ENCODE measurements around the gene ALKBH3.

Gene ALKBH3

GRCh38 chr11:43923406-43924111, 42.9 kb downstream of the ALKBH3 start:
- DNase-seq = no peak

DNA sequence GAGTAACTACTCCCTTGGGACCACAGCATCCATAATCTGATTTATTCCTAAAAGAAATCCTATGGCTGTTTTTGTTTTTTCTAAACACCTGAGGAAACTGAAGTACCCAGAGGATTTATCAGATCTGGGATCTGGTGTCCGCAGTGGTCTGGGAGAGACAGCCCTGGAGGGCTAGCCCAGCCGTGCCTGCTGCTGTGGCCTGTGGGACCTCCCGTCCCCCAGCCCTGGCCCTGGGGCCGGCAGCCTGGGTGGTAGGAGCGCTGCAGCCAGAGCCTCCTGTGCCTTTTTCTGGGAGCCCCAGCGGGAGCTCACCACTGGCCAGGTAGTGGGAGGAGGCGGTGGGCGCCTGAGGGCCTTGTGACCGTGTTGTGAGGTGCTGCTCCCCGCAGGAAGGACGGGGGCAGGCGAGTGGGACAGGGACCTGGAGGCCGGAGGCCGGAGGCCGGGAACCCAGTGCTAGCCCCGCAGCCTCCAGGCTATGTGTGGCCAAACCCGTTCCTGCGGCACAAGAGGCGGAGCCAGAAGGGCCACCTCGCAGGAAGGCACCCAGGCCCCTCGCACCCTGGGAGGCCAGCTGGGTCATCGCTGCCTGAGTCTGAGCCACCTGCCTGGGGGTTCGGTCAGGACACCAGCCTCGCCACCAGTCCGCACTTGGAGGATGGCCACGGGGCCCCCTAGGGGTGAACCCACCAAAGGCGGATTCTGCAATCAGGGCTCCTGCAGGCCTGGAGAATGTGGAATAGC, 43.7 kb downstream of the ALKBH3 start:
- no peak for DNase-seq

DNA sequence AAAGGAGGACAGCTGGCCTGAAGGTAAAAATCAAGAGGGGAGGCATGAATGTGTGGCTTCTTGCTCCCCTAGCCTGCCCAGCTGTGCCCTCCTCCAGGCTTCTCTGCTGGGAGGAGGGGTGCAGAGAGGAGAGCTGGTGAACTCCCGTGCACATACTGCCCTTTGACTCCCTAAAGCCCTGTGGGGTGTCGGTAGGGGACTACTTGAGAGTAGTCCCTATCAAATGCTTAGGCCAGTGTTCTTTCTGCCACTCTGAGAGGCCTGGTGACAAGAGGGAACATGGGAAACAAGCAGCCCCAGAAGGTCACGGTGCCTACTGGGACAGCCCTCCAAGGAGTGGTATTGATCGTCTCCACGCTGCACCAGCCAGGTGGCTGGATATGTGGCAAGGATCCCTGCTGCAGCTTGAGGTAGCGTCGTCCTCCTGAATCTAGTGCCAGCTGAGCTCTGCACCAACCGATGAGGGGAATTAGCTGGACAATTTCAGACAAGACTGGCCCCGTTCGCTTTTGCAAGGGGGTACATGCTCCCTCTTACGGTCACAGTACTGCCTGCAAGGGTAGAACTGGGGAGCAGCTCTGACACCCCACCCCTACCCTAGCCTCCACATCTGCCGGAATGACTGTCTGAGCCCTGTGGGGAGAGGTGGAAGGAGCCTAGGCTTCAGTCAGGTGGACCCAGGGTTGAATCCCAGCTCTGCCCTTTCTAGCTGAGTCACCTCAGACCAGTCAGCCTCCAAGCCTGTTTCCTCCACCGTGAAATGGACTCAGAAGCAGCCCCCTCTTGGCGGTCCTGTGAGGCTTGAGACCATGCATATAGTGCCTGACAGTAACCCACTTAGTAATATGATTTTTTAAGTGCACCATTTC, 44.7 kb downstream of the ALKBH3 start:
- DNase-seq = no peak

DNA sequence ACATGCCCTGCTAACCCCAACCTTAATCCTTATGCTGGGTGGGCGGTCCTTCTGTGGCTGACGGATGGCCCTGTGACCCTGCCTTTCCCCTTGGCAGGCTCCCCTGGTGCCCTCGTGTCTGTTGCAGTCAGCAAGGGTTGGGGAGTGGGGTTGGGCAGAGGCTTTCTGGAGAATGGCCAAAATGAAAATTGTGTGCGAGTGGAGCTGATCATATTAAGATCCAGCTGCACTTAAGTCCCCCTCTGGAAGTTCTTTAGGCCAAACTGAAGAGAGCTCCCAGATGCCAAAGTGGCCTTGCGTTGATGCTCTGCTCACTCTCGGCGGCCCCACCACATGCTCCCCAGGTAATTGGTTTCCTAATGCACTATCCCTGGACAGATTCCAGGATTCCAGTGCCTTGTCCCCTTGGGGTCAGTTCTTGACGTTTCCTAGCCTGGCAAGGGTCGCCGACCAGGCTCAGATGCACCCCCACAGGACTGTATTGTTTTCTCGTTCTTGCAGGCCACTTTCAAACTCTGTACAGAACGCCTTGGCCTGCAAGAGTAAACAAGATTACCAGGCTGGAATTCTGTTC, 45.4 kb downstream of the ALKBH3 start:
- DNase-seq = no peak

- no peak for DNase-seq
Observed at GRCh38 chr11:43927070-43927469, 46.4 kb downstream of the ALKBH3 start.

DNA sequence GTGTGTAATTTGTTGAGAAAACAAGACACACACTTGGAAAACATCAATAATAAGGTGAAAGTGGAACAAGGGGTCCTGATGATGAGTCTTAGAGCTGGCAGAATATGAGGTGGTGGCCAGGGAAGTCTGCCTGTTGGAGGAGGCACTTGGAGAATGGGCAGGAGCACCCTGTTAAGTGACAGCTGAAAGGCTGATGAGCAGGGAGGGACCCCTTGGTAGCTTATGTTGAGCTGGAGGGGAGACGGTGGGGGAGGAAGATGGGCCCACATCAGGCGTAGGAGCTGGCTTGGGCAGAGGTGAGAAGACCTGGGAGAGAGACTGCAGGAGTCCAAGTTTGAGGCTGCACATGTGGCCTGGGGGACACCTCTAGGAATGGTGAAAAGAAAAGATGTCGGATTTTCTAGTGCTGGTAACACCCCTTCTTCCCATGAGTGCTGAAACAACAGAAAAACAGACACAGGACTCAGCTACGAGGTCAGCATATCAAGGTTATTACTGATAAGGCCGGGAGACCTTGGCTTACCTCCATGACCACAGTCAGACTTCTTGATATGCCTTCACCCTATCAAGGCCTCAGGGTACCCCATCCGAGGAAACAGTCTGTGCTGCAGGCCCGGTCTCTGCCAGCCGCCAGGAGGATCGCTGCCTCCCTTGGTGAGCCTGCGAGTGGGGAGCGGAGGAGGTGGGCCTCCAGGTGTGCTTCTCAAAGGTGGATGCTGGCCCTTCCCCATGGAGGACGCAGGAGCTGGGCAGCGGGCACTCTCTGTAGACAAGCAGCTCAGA, 47.5 kb downstream of the ALKBH3 start:
- no peak for DNase-seq

GRCh38 chr11:43928721-43929120, 48.1 kb downstream of the ALKBH3 start:
- no peak for DNase-seq

GRCh38 chr11:43930868-43931716, 50.5 kb downstream of the ALKBH3 start:
- DNase-seq = no peak

DNA sequence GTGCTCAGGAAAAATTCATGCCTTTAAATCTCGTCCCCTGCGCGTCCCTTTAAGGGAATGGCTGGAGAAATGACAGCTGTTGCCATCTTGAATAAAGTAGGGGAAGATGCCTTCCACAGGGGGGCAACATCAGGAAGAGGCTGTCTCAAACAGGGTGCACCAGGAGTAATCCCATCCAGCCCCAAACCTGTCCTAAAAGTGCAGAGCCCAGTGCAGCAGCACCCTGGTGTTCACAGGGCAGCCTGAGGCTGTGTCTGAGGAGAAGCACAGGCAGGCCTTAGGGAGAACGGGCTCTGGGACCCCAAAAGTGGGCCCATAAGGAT, 51.0 kb downstream of the ALKBH3 start:
- no peak for DNase-seq

GRCh38 chr11:43933226-43933607, 52.6 kb downstream of the ALKBH3 start:
- DNase-seq = no peak

DNA sequence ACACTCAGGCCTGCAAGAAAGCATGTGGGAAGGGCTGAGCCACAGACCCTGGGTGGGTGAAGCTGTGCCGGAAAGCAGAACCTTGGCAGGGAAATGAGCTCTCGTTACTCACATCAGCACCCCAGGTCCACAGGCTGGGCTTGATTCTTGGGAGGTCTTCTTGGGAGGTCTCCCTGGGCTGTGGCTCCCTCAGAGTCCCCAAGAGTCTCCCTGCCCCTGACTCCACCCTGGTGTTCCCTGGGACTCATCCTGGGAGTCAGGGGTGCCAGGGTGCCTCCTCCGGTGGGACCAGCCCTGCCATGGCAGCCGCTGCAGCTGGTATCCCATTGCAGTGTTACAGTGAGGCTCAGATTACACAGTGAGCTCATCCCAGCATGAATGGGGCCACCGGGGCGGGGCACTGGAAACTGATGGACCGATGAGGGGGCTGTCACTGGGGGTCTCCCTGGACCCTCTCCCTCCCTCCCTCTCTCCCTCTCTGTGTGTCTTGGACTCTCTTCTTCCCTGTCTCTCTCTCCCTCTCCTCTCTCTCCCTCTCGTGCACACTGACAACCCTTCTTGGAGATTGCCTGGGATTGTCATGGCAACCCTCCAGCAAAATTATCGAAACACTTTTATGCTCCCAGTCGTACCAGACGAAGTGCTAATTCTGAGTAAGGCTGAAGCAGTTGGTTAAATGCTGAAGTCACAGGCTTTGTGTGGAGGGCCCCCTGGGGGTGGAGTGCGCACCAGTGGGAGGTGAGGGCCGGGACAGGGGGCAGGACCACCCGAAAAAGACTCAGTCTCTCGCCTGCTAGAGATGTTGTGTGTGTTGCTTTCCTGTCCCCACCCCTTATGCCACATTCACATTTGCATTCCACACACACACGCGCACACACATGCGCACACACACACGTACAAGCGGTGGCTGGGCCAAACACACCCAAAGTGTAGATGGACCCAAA, 53.2 kb downstream of the ALKBH3 start:
- DNase-seq = no peak

DNA sequence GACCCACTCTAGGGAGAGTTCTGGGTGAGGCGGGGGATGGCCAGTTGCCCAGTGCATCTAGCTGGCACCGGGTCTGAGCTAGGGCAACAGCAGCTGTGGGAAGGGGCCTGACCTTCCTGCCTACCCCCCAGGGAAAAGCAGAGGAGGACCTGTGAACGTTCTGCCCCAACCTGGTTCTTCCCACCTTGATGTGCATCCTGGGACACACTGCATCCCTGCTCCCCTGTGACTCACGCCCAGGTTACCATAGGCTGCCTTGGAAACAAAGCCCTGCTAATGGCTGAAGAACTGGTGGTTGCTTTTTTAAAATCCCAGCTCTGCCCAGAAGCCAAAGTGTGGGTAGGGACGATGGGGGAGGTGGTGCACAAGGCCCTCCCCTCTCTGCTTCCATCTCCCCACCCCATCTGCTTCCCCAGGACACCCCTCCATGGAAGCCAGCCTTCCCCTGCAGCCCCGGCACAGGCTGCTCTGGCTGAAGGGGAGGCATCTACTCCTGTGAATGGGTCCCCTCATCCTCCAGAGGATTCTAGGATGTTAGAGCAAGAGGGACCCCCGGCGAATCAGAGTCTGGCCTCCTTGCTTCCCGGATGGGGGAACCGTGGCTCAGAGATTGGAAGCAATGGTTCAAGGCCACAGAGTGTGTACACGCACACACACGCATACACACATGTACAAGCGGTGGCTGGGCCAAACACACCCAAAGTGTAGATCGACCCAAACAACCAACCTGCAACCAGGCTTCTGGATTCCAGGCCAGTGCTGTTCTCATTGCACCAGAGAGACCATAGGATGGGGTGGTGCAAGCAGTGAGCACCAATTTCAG, 54.2 kb downstream of the ALKBH3 start:
- DNase-seq = no peak

- DNase-seq = no peak
Observed at GRCh38 chr11:43935424-43935979, 54.9 kb downstream of the ALKBH3 start.

DNA sequence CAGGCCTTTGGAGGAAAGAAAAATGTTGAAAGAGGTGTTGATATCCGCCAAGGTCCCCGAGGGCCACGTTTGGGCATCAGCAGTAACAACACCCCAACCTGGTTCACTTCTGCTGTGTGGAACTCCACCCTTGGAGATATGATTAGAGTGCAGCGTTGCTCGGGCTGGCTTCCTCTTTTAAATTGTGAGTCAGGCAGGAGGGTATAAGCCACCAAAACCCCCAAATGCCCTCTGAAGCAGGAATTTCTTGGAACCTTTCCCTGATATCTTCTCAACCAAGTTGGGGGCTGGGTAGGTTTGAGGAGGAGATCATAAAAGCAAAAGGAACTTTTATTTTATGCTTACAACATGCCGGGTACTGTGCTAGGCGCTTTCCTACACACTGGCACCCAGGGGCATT, 55.4 kb downstream of the ALKBH3 start:
- no peak for DNase-seq

- no peak for DNase-seq
Observed at GRCh38 chr11:43937434-43938411, 57.1 kb downstream of the ALKBH3 start.

- DNase-seq = no peak
Observed at GRCh38 chr11:43941257-43941994, 60.8 kb downstream of the ALKBH3 start.
